Measurements from ENCODE around the gene SULT2B1.

SULT2B1 gene

GRCh38 chr19:48598996-48599700 lies 47.2 kb downstream of the SULT2B1 start:
- DNase-seq (ENCODE audit: low read depth in 2 of 2, low spot score in 1 of 2), result no peak

DNA sequence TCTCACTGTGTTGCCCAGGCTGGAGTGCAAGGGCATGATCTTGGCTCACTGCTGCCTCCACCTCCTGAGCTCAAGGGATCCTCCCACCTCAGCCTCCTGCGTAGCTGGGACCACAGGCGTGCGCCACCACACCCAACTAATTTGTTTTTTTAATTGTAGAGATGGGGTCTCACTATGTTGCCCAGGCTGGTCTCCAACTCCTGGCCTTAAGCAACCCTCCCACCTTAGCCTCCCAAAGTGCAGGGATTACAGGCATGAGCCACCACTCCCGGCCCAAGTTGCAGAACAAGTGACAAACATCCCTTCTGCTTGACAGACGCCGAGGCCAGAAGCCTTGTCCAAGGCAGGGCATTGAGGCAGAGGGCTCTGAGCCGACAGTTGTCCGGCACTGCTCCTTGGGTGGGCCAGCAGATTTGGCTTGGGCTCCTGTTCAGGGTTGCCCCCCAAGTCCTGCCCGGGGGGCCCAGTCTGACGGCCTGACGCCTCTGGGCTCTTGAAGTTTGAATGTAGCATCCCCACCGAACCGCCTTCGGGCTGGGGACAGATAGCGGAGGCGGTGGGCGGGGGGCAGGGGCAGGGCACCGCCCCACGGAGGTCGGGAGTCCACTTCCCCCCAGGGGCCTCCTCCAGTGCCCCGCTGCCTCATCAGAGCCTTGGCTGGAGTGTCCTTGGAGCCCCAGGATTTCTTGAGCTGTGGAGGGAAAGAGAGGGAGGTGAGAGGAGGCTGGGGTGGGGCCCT lies 48.9 kb downstream of the SULT2B1 start:
- DNase-seq (ENCODE audit: low read depth in 2 of 2, low spot score in 1 of 2), result no peak

DNA sequence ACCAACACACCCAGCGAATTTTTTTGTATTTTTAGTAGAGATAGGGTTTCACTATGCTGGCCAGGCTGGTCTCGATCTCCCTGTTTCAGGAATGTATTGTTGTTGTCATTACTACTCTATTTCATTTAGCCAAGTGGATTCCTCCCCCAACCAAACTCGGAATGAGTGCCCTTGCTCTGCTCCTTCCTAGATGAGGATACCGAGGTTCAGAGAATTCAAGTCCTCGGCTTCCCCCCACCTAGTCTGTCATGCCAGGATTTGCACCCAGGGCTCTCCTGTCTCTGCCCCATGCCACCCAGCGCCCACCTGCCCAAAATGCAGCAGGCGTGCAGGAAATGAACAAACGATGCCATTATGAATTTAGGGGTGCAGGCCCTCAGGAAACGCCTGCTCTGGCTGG lies 51.0 kb downstream of the SULT2B1 start:
- no peak for DNase-seq (ENCODE audit: low read depth in 2 of 2, low spot score in 1 of 2)

GRCh38 chr19:48603449-48603848 lies 51.5 kb downstream of the SULT2B1 start:
- DNase-seq (ENCODE audit: low read depth in 2 of 2, low spot score in 1 of 2), result no peak

GRCh38 chr19:48603850-48604249 lies 51.9 kb downstream of the SULT2B1 start:
- no peak for DNase-seq (ENCODE audit: low read depth in 2 of 2, low spot score in 1 of 2)

- no peak for DNase-seq (ENCODE audit: low read depth in 2 of 2, low spot score in 1 of 2)
These were observed 54.7 kb downstream of the SULT2B1 start, which contains the start of gene SPACA4 for GRCh38 chr19:48606463-48607358. Gene SPACA4 (plus strand): TSS chr19:48606742. CDS start chr19:48606979, 237 bp downstream.

DNA sequence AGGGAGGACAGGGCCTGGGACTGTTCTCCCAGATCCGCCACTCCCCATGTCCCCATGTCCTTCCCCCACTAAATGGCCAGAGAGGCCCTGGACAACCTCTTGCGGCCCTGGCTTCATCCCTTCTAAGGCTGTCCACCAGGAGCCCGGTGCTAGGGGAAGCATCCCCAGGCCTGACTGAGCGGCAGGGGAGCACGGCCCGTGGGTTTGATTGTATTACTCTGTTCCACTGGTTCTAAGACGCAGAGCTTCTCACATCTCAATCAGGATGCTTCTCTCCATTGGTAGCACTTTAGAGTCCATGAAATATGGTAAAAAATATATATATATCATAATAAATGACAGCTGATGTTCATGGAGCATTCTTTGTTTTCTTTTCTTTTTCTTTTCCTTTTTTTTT lies 55.4 kb downstream of the SULT2B1 start:
- no peak for DNase-seq (ENCODE audit: low read depth in 2 of 2, low spot score in 1 of 2)

DNA sequence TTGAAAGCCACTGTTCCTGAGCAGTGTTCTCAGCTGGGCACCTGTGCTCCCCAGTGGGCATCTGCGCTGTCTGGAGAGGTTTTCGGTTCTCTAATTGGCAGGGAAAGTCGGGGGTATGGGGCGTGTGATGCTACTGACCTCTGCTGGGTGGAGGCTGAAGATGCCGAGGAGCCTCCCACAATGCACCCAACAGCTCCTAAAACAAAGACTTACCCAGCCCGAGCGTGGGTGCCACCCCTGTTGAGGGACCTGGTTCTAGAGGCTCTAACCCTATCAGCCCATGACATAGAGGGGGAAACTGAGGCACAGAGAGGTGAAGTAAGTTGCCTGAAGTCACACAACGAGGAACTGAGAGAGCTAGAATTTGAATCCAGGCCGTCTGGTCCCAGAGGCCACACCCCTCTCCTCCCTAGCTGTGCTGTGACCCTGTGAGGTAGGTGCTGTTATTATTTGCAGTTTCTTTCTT lies 56.9 kb downstream of the SULT2B1 start:
- peak in 1 of 2 donors; percentile 18 for DNase-seq (ENCODE audit: low read depth in 2 of 2, low spot score in 1 of 2)

DNA sequence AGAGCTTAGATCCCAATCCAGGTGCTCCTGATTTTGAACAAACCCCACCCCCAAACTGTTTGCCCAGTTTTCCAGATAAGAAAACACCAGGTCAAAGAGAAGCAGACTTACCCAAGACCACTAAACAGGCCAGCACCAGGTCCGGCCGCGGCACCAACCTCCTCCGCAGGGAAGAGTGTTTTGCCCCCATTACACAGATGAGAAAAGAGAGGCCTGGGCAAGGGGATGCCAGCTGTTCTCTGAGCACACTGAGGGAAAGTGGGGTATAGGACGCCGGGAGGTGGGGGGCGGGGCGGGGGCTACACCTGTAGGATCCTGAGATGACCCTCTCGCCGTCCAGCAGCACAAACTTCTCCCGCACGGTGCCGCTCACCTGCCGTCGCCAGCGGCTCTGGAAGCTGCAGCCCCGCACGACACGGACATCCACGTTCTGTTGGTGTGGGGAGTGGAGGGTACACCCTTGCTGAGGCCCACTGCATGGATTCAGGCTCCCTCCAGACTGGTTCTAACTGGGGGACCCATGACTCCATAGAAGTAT lies 57.7 kb downstream of the SULT2B1 start:
- no peak for DNase-seq (ENCODE audit: low read depth in 2 of 2, low spot score in 1 of 2)

GRCh38 chr19:48611872-48612271 lies 59.9 kb downstream of the SULT2B1 start:
- no peak for DNase-seq (ENCODE audit: low read depth in 2 of 2, low spot score in 1 of 2)

GRCh38 chr19:48613024-48613851 lies 61.3 kb downstream of the SULT2B1 start:
- no peak for DNase-seq (ENCODE audit: low read depth in 2 of 2, low spot score in 1 of 2)

- no peak for DNase-seq (ENCODE audit: low read depth in 2 of 2, low spot score in 1 of 2)
These were observed 62.0 kb downstream of the SULT2B1 start for GRCh38 chr19:48613852-48614435.

- DNase-seq (ENCODE audit: low read depth in 2 of 2, low spot score in 1 of 2), result no peak
These were observed 62.7 kb downstream of the SULT2B1 start, which contains the start of gene FAM83E for GRCh38 chr19:48614436-48615230. Gene FAM83E (minus strand): TSS chr19:48615076. CDS start chr19:48613372, 1,704 bp downstream.

GRCh38 chr19:48615231-48616040 lies 63.5 kb downstream of the SULT2B1 start:
- DNase-seq (ENCODE audit: low read depth in 2 of 2, low spot score in 1 of 2), result no peak

GRCh38 chr19:48616041-48616436 lies 64.1 kb downstream of the SULT2B1 start:
- DNase-seq (ENCODE audit: low read depth in 2 of 2, low spot score in 1 of 2), result no peak

GRCh38 chr19:48616491-48617056 lies 64.6 kb downstream of the SULT2B1 start:
- DNase-seq (ENCODE audit: low read depth in 2 of 2, low spot score in 1 of 2), result no peak

DNA sequence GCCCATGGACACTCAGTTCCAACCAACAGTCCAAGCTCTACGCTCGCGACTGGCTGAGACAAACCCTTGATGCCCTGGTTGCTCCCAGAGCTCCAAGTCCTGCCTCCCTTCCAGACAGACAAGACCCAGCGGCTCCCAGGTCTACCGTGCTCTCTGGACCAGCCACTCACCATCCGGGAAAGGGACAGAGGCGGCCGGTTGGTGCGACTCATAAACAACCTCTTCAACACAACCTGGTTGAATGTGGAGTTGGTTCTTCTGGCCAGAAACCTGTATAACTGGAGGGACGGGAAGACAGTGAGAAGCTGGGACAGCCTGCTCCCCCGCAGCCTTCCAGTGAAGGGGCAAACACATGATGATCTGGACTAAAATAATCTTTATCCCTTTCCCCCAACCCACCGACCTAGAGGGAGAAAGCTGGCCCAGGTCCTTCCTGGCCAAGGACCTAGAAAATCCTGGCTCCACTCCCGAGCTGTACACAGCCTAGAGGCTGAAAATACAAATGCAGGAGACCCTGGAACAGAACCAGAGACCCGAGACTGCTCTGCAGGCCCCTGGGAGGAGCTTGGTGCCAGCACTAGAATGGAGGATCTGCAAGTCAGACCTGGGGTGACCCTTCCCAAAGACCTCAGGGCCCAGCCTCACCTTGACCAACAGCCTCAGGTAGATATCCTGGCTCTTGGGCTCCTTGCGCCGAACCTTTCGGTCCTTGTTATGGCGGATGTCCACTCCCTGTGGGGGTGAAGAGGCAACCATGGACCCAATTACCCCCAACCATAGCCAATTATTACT lies 65.4 kb downstream of the SULT2B1 start:
- DNase-seq (ENCODE audit: low read depth in 2 of 2, low spot score in 1 of 2), result no peak
